HG02885 (cell line): ENCODE measurements around the gene CFAP251.
A peak's percentile ranks its signal among the peaks of the same experiment; 100 is the strongest.
"Not testable (repeated sequence)": the region's sequence is repeated elsewhere in the genome, so short reads cannot be mapped to it uniquely, and the experiment has no call there.

Source experiments
- ATAC-seq: cut with Tn5 transposase; IDR thresholded peaks from one replicate; pipeline ENCODE4 v1.9.1; 2021; ENCODE audit warnings: mild to moderate bottlenecking; ENCODE audit not compliant: unreplicated experiment, poor library complexity

Gene CFAP251

GRCh38 chr12:121917950-121918678 lies at the start of gene CFAP251:
Gene CFAP251 (plus strand): TSS chr12:121918592. CDS start chr12:121921306, 2,714 bp downstream.
- peak; percentile 95 for ATAC-seq

GRCh38 chr12:121869229-121869628 lies 49.2 kb upstream of the CFAP251 start:
- not testable (repeated sequence) for ATAC-seq

- ATAC-seq: no peak
These were observed 46.9 kb upstream of the CFAP251 start for GRCh38 chr12:121871467-121871866.

- no peak for ATAC-seq
These were observed 45.7 kb upstream of the CFAP251 start for GRCh38 chr12:121872546-121873215.

GRCh38 chr12:121873216-121873569 lies 45.2 kb upstream of the CFAP251 start:
- ATAC-seq: no peak

GRCh38 chr12:121874071-121874470 lies 44.3 kb upstream of the CFAP251 start:
- ATAC-seq: no peak

- no peak for ATAC-seq
These were observed 42.8 kb upstream of the CFAP251 start for GRCh38 chr12:121875582-121875981.

GRCh38 chr12:121876080-121876447 lies 42.3 kb upstream of the CFAP251 start:
- not testable (repeated sequence) for ATAC-seq

GRCh38 chr12:121883315-121883660 lies 35.1 kb upstream of the CFAP251 start:
- ATAC-seq: no peak

GRCh38 chr12:121885129-121885528 lies 33.3 kb upstream of the CFAP251 start:
- not testable (repeated sequence) for ATAC-seq

GRCh38 chr12:121888083-121888477 lies 30.3 kb upstream of the CFAP251 start:
- ATAC-seq: no peak

- peak; percentile 92 for ATAC-seq
These were observed 29.7 kb upstream of the CFAP251 start, which contains the start of gene PSMD9 for GRCh38 chr12:121888478-121889273. Gene PSMD9 (plus strand): TSS chr12:121888790. CDS start chr12:121888857, 67 bp downstream.

- no peak for ATAC-seq
These were observed 29.1 kb upstream of the CFAP251 start for GRCh38 chr12:121889274-121889624.

- ATAC-seq: not testable (repeated sequence)
These were observed 28.7 kb upstream of the CFAP251 start for GRCh38 chr12:121889661-121890060.

- ATAC-seq: no peak
These were observed 25.5 kb upstream of the CFAP251 start for GRCh38 chr12:121892673-121893561.

GRCh38 chr12:121893961-121894460 lies 24.4 kb upstream of the CFAP251 start:
- ATAC-seq: no peak

GRCh38 chr12:121894633-121895032 lies 23.8 kb upstream of the CFAP251 start:
- no peak for ATAC-seq

- no peak for ATAC-seq
These were observed 20.1 kb upstream of the CFAP251 start for GRCh38 chr12:121898287-121898686.

- ATAC-seq: no peak
These were observed 18.8 kb upstream of the CFAP251 start for GRCh38 chr12:121899590-121899989.

GRCh38 chr12:121903202-121903601 lies 15.2 kb upstream of the CFAP251 start:
- no peak for ATAC-seq
